Measurements from ENCODE around the gene KCNG2.

Gene KCNG2

DNA sequence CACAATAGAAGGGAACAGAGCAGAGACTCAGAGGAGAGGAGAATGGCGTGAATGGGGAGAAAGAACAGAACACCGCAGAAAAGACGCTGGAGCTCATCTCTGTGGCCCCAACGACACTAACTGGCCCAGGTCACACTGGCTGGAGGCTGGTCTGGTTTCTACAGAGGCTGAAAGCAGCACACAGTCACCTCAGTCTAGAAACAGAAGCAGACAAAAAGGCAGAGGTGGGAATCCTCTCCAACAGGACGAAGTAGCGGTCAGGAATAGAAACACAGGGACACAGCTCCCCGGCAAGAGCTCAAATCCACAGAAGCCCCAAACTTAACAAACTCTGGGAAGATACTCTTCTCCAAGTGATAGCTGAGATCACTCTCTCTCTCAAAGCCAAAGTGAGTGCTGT lies 144.5 kb downstream of the KCNG2 start:
- no peak for DNase-seq (ENCODE audit: low spot score)

GRCh38 chr18:79942786-79943607 lies 145.3 kb downstream of the KCNG2 start:
- DNase-seq (ENCODE audit: low spot score): no peak

DNA sequence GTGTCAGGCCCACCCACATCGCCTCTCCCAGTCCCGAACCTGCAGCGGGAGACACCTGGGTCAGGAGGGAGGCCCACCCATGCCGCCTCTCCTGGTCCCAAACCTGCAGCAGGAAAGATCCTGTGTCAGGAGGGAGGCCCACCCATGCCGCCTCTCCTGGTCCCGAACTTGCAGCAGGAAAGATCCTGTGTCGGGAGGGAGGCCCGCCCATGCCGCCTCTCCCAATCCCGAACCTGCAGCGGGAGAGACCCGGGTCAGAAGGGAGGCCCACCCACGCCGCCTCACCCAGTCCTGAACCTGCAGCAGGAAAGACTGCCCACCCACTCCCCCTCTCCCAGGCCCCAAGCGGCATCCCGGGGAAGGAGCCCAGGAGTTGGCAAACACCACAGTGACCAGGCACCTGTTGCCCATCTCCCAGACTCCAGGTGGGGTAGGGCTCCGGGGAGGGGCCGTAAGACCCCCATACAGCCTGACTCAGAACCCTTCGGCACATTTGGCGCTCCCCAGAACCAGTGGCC lies 145.9 kb downstream of the KCNG2 start:
- no peak for DNase-seq (ENCODE audit: low spot score)

DNA sequence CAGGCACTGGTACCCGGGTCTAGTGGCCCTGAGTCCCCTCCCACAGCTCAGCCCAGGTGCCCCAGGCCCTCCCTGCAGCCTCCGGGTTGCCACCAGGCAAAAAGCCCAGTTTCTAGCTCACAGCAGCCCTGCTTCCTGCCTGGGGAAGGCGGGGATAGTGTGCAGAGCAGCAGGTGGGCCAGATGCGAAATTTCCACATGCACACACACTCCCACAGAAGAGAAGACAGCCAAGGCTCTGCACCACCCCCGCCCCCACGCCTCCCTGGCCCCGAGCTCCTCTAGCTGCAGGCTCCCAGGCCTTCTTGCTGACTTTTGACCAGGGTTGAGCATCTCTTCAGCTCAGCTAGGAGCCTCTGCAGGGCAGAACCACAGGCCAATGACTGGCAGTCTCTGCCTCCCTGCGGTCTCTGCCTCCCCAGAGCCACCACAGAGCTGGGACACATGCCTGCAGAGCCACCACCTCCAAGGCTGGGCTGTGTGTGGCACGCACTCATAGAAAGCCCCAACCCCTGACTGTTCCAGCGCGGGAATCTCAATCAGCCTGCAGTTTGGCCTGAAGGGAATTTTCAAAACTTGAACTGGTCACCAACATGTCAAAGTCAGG lies 146.5 kb downstream of the KCNG2 start:
- DNase-seq (ENCODE audit: low spot score): no peak

GRCh38 chr18:79944746-79945117 lies 147.0 kb downstream of the KCNG2 start:
- DNase-seq (ENCODE audit: low spot score): no peak

GRCh38 chr18:79945118-79946042 lies 147.6 kb downstream of the KCNG2 start:
- no peak for DNase-seq (ENCODE audit: low spot score)

GRCh38 chr18:79947054-79947755 lies 149.5 kb downstream of the KCNG2 start:
- DNase-seq (ENCODE audit: low spot score): no peak

GRCh38 chr18:79947881-79948610 lies 150.3 kb downstream of the KCNG2 start:
- DNase-seq (ENCODE audit: low spot score): no peak

GRCh38 chr18:79948719-79949411 lies 151.1 kb downstream of the KCNG2 start:
- no peak for DNase-seq (ENCODE audit: low spot score)

All from CD4-positive, alpha-beta T cell treated with Interleukin-6 at 100 ng/mL for 8 hours (primary cell).